SW480 (cell line): ENCODE data around the gene GOLGA7B.
"Not testable (repeated sequence)": the region's sequence is repeated elsewhere in the genome, so short reads cannot be mapped to it uniquely, and the experiment has no call there.

Source experiments
- DNase-seq: peaks from one replicate; pipeline ENCODE4 v3.0.0-alpha.2; 2016; ENCODE audit warnings: low spot score

Gene GOLGA7B

GRCh38 chr10:97831259-97831658, 18.4 kb upstream of the GOLGA7B start:
- no peak for DNase-seq

- DNase-seq, result no peak
Observed at GRCh38 chr10:97836446-97836845, 13.2 kb upstream of the GOLGA7B start.

GRCh38 chr10:97838091-97838490, 11.6 kb upstream of the GOLGA7B start:
- no peak for DNase-seq

- DNase-seq, result not testable (repeated sequence)
Observed at GRCh38 chr10:97841166-97841565, 8.5 kb upstream of the GOLGA7B start.

- not testable (repeated sequence) for DNase-seq
Observed at GRCh38 chr10:97842114-97842513, 7.5 kb upstream of the GOLGA7B start.

GRCh38 chr10:97842656-97843280, 6.9 kb upstream of the GOLGA7B start:
- peak; percentile 97 for DNase-seq

- DNase-seq, result no peak
Observed at GRCh38 chr10:97843281-97843671, 6.4 kb upstream of the GOLGA7B start.

GRCh38 chr10:97843972-97844371, 5.7 kb upstream of the GOLGA7B start:
- DNase-seq, result not testable (repeated sequence)

- DNase-seq, result no peak
Observed at GRCh38 chr10:97844678-97845077, 5.0 kb upstream of the GOLGA7B start.

- DNase-seq, result peak; percentile 79
Observed at GRCh38 chr10:97849103-97849686, 448 bp upstream of the GOLGA7B start.

- peak; percentile 17 for DNase-seq
Observed at GRCh38 chr10:97850446-97850845, 803 bp downstream of the GOLGA7B start.

- no peak for DNase-seq
Observed at GRCh38 chr10:97851341-97852001, 1.8 kb downstream of the GOLGA7B start.

GRCh38 chr10:97852277-97852676, 2.6 kb downstream of the GOLGA7B start:
- DNase-seq, result no peak

GRCh38 chr10:97852840-97853405, 3.3 kb downstream of the GOLGA7B start:
- DNase-seq, result no peak

GRCh38 chr10:97854743-97855142, 5.1 kb downstream of the GOLGA7B start:
- no peak for DNase-seq

GRCh38 chr10:97858001-97858439, 8.4 kb downstream of the GOLGA7B start:
- DNase-seq, result no peak

- peak; percentile 44 for DNase-seq
Observed at GRCh38 chr10:97861097-97861750, 11.6 kb downstream of the GOLGA7B start.

- peak; percentile 21 for DNase-seq
Observed at GRCh38 chr10:97861924-97862323, 12.3 kb downstream of the GOLGA7B start.

GRCh38 chr10:97863808-97864207, 14.2 kb downstream of the GOLGA7B start:
- DNase-seq, result no peak

- no peak for DNase-seq
Observed at GRCh38 chr10:97865488-97865887, 15.8 kb downstream of the GOLGA7B start.

- DNase-seq, result no peak
Observed at GRCh38 chr10:97866524-97867219, 17.0 kb downstream of the GOLGA7B start.

- no peak for DNase-seq
Observed at GRCh38 chr10:97867220-97867800, 17.7 kb downstream of the GOLGA7B start.
